ENCODE measurements around the gene MSS51.

Gene MSS51

DNA sequence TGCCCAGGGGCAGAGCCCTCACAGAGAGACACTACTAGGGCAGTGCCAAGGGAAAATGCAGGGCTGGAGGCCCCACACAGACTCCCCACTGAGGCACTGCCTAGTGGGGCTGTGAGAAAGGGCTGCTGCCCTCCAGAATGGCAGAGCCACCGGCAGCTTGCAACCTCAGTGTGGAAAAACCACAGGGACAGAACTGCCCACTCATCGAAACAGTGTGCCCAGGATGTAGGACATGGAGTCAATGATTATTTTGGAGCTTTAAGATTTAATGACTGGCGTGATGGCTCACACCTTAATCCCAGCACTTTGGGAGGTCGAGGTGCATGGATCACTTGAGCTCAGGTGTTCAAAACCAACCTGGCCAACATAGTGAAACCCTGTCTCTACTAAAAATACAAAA is 27.5 kb upstream of the MSS51 start:
- TF ChIP-seq, protein P1, sequence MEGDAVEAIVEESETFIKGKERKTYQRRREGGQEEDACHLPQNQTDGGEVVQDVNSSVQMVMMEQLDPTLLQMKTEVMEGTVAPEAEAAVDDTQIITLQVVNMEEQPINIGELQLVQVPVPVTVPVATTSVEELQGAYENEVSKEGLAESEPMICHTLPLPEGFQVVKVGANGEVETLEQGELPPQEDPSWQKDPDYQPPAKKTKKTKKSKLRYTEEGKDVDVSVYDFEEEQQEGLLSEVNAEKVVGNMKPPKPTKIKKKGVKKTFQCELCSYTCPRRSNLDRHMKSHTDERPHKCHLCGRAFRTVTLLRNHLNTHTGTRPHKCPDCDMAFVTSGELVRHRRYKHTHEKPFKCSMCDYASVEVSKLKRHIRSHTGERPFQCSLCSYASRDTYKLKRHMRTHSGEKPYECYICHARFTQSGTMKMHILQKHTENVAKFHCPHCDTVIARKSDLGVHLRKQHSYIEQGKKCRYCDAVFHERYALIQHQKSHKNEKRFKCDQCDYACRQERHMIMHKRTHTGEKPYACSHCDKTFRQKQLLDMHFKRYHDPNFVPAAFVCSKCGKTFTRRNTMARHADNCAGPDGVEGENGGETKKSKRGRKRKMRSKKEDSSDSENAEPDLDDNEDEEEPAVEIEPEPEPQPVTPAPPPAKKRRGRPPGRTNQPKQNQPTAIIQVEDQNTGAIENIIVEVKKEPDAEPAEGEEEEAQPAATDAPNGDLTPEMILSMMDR (IDR thresholded peaks at IDR 0.05; ENCODE audit: low read depth, low read length, missing control alignments) = no peak
- DNase-seq (ENCODE audit: low read depth) = no peak
- H3K4me3 ChIP-seq (ENCODE audit: low read depth, low read length) = no peak overlapping the region

DNA sequence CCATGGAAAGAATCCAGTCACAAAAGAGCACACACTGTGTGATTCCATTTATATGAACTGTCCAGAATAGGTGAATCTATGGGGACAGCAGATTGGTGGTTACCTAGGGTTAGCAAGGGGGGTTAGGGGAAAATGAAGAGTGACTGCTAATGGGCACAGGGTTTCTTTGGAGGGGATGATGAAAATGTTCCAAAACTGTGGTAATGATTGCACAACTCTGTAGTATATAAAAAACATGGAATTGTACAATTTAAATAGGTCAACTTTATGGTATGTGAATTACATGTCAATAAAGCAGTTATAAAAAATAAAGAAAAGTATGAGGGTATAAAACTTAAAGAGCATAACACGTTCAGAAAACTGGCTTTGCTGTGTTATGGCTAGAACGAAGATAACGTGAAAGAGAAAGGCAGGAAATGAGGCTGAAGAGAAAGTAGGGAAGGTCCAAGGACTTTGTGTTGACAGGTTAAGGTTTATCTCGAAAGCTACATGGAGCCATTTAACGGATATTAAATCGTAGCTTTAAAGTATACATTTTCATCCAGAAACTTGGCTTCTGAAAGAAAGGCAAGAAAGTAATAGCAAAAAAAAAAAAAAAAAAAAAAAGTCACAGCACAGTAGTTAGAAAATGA is 26.4 kb upstream of the MSS51 start:
- no peak for DNase-seq (ENCODE audit: low read depth)
- TF ChIP-seq, protein P1 (IDR thresholded peaks at IDR 0.05; ENCODE audit: low read depth, low read length, missing control alignments) = no peak

DNA sequence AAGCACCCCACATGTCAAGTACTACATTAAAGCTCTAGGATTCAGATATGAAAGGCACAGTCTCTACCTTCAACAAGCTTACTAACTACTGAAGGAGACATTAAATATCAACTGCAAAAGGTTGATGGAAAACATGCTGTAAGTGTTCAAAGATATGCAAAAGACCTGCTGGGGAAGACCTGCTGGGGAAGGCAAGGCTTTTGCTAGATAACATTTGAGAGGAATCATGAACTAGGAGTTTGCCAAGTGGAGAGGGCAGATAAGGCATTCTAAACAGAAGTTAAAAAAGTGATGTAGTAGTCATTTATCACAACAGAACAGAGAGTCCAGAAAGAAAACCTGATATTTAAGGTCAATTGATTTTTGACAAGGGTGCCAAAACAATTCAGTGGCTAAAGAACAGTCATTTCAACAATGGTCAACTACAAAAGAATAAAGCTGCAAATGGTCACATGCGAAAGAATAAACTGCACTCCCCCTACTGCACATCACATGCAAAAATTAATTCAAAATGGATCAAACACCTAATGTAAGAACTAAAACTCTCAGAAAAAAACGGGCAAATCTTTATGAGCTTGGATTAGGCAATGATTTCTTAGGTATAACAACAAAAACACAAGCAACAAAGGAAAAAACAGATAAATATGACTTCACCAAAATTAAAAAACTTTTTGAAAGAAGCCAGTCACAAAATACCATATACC is 23.0 kb upstream of the MSS51 start:
- no peak for DNase-seq (ENCODE audit: low read depth)
- no peak overlapping the region for H3K4me3 ChIP-seq (ENCODE audit: low read depth, low read length)
- TF ChIP-seq, protein P1 (IDR thresholded peaks at IDR 0.05; ENCODE audit: low read depth, low read length, missing control alignments) = no peak

More for the DNA sequence above, 26.4 kb upstream of the MSS51 start:
- H3K4me3 ChIP-seq (ENCODE audit: low read depth, low read length) = no peak overlapping the region

DNA sequence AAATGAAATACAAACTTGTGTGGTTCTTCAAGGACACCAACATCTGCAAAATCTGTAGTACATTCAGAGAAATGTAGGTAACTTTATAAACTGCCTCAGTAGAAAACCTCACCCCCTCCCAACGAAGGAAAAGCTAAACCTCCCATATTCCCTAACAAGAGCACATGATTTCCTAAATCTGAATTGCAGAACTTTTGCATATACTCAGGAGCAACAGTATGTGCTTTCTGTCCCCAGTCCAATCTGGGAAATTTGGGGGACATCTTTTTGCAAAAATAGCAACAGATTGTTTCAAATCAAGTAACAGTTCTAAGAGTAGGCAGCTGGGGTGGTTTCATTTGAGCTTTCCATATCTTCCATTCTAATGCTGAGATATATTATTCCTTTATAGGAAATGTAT is 15.8 kb upstream of the MSS51 start:
- TF ChIP-seq, protein P1 (IDR thresholded peaks at IDR 0.05; ENCODE audit: low read depth, low read length, missing control alignments) = no peak
- DNase-seq (ENCODE audit: low read depth) = no peak
- no peak overlapping the region for H3K4me3 ChIP-seq (ENCODE audit: low read depth, low read length)

DNA sequence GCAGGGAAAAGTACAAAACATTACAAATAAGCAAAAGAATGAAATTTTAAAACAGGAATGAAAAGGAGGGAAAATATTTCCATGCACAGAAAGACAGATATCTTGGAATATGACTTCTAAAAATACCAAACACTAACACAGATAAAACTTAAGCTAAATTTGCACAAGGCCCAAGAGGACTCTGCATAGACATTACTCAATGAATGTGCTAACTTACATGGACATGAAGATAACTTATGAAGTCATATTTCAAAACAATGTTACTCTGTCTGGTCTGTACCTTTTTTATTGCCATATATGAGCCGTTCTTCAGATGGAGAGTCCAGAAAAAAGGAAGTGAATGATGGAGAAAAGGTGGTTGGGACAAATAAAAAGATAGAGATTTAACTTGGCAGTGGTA is 15.0 kb upstream of the MSS51 start:
- TF ChIP-seq, protein P1 (IDR thresholded peaks at IDR 0.05; ENCODE audit: low read depth, low read length, missing control alignments) = no peak
- DNase-seq (ENCODE audit: low read depth) = no peak
- no peak overlapping the region for H3K4me3 ChIP-seq (ENCODE audit: low read depth, low read length)

DNA sequence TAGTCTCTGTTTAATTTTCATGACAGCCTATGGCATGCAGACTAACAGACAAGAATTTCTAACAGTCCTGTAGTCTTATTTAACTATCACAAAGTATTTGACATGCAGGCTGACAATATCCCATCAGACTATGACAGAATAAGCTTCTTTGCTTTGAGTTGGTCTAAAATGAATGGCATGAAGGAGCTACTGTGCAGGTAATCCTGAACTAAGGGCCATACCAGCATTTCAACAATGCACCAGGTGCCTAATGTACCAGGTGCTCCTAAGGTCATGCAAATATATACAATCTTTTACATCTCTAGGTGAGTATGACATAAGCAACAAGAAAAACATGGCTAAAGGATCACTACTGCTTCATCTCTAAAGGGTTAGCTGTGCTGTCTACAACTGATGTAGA is 13.6 kb upstream of the MSS51 start:
- TF ChIP-seq, protein P1 (IDR thresholded peaks at IDR 0.05; ENCODE audit: low read depth, low read length, missing control alignments) = no peak
- no peak for DNase-seq (ENCODE audit: low read depth)
- H3K4me3 ChIP-seq (ENCODE audit: low read depth, low read length) = no peak overlapping the region

DNA sequence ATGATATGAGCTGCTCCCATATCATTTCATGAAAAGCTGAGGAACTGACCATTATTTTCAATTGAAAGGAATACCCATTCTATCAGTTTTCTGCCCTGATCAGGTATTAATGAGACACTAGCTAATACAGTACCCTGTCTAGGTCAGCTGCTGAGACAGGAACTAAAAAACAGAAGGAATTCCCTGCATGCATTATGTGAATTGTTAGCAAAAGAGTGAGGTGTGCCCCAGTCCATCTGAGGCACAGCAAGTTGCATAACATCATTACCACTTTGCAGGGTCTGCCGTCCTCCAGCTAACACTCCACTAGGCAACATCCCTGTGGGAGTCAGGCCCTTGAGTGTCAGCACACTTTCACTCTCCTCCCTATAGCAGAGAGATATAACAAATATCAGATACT is 11.1 kb upstream of the MSS51 start:
- no peak for DNase-seq (ENCODE audit: low read depth)
- H3K4me3 ChIP-seq (ENCODE audit: low read depth, low read length) = no peak overlapping the region

More for the DNA sequence above, 11.1 kb upstream of the MSS51 start:
- TF ChIP-seq, protein P1 (IDR thresholded peaks at IDR 0.05; ENCODE audit: low read depth, low read length, missing control alignments) = no peak

All from GM12864 (cell line).